Hepatocyte (in vitro differentiated cells): ENCODE data around the gene AP2M1. TPM values are rescaled to one million over a fixed set of nuclear protein-coding genes. Genes with fewer than 3 reads are reported as not detected.

Source experiments
- DNase-seq: peaks from one replicate; pipeline ENCODE4 v3.0.0-alpha.2; 2016; ENCODE audit warnings: low spot score
- H2AFZ ChIP-seq: fragments of 200-600 bp; sonication (generic); 2 replicates; pipeline ENCODE4 v1.6.0; 2016; ENCODE audit warnings: antibody characterized with exemption, mild to moderate bottlenecking
- H3K27ac ChIP-seq: fragments of 200-600 bp; sonication (generic); 2 replicates; pipeline ENCODE4 v1.5.1; 2016; ENCODE audit warnings: mild to moderate bottlenecking
- H3K27me3 ChIP-seq: fragments of 200-600 bp; sonication (generic); 2 replicates; pipeline ENCODE4 v1.6.1; 2016
- H3K36me3 ChIP-seq: fragments of 200-600 bp; sonication (generic); replicated peaks from 2 replicates; pipeline ENCODE4 v1.5.1; 2016; ENCODE audit warnings: low read depth; ENCODE audit not compliant: insufficient read depth
- H3K4me1 ChIP-seq: fragments of 200-600 bp; sonication (generic); 2 replicates; pipeline ENCODE4 v1.5.1; 2016; ENCODE audit warnings: mild to moderate bottlenecking, moderate library complexity; ENCODE audit not compliant: insufficient read depth
- H3K4me2 ChIP-seq: fragments of 200-600 bp; sonication (generic); 2 replicates; pipeline ENCODE4 v1.6.0; 2016
- H3K4me3 ChIP-seq: fragments of 200-600 bp; sonication (generic); 2 replicates; pipeline ENCODE4 v1.5.1; 2016; ENCODE audit warnings: mild to moderate bottlenecking
- H3K79me2 ChIP-seq: fragments of 200-600 bp; sonication (generic); 2 replicates; pipeline ENCODE4 v1.6.0; 2017; ENCODE audit warnings: mild to moderate bottlenecking
- H3K9me2 ChIP-seq: fragments of 200-600 bp; sonication (generic); replicated peaks from 2 replicates; pipeline ENCODE4 v1.6.0; 2017; ENCODE audit warnings: mild to moderate bottlenecking; ENCODE audit not compliant: insufficient read depth
- H3K9me3 ChIP-seq: fragments of 200-600 bp; sonication (generic); 2 replicates; pipeline ENCODE4 v1.5.1; 2016; ENCODE audit warnings: low read depth, mild to moderate bottlenecking
- H4K20me1 ChIP-seq: fragments of 200-600 bp; sonication (generic); 2 replicates; pipeline ENCODE4 v1.6.0; 2016; ENCODE audit warnings: mild to moderate bottlenecking; ENCODE audit not compliant: insufficient read depth, poor library complexity, severe bottlenecking
- EZH2 ChIP-seq: fragments of 200-600 bp; sonication (generic); IDR thresholded peaks from 2 replicates; pipeline ENCODE4 v1.6.1; 2016; ENCODE audit warnings: antibody characterized with exemption, mild to moderate bottlenecking, borderline replicate concordance
- EZH2phosphoT487 ChIP-seq: fragments of 200-600 bp; sonication (generic); IDR thresholded peaks from one replicate; pipeline ENCODE4 v1.6.1; 2018; ENCODE audit warnings: antibody characterized with exemption, mild to moderate bottlenecking, low read depth, moderate library complexity; ENCODE audit not compliant: unreplicated experiment, severe bottlenecking
- WGBS: methylation state at CpG from one replicate; pipeline ENCODE4 v1.1.6; 2016; ENCODE audit warnings: low lambda C conversion rate; ENCODE audit errors: missing lambda C conversion rate; 5-methylcytosine and 5-hydroxymethylcytosine counted together
- polyA plus RNA-seq: library from polyadenylated mRNA; unstranded; fragments of >200 nt; fragmentation: Nextera tagmentation; extraction: Ambion mirVana; gene quantifications from 2 replicates; pipeline ENCODE4 v1.2.1, GENCODE V29; 2016
- total RNA-seq: library from RNA; depleted of rRNA; stranded (reverse); fragments of >200 nt; gene quantifications from 2 replicates; pipeline ENCODE4 v1.2.3, GENCODE V29; 2014
- TF ChIP-seq, protein P1 (sequence below): fragments of 200-600 bp; sonication (generic); IDR thresholded peaks from 2 replicates; pipeline ENCODE4 v1.5.1; 2016; ENCODE audit warnings: antibody characterized with exemption, mild to moderate bottlenecking; ENCODE audit not compliant: poor library complexity

The AP2M1 gene
- total and polyA plus RNA-seq, 2 experiments from 2014 or later, result 243 to 389 TPM

DNA sequence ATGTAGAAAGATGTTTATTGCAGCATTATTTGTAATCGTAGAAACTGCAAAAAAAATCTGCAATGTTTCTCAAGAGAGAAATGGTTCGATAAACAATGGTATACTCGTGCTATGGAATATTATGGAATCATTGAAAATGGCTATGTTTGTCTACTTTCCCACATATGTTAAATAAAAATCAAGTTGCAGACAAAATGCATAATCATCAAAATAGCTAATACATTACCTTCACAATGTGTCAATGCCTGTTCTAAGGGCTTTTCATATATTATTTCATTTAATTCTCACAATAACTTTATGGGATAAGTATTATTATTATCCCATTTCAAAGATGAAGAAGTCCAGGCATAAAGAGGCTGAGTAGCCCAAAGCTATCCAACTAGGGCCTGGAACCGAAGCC is 41.7 kb upstream of the AP2M1 start:
- DNase-seq, result no peak
- Histone ChIP-seq H3K4me1 (peaks cover 14% of the 10 kb centered on the region), H3K9me3 (no peaks in the 10 kb centered on the region), H3K27me3 (no peaks in the 10 kb centered on the region), H3K9me2 (no peaks in the 10 kb centered on the region), H3K4me3 (no peak overlapping the region), H3K4me2 (no peak overlapping the region), H3K36me3 (no peaks in the 10 kb centered on the region), H3K27ac (no peak overlapping the region), H3K79me2 (peaks cover 26% of the 10 kb centered on the region), H2AFZ (peak overlapping the region; percentile 99), H4K20me1 (peaks cover 8% of the 10 kb centered on the region)
- TF ChIP-seq EZH2, result no peak
- TF ChIP-seq EZH2phosphoT487, result no peak
- WGBS, result 94% methylated on average over 4 of the region's 4 CpGs

DNA sequence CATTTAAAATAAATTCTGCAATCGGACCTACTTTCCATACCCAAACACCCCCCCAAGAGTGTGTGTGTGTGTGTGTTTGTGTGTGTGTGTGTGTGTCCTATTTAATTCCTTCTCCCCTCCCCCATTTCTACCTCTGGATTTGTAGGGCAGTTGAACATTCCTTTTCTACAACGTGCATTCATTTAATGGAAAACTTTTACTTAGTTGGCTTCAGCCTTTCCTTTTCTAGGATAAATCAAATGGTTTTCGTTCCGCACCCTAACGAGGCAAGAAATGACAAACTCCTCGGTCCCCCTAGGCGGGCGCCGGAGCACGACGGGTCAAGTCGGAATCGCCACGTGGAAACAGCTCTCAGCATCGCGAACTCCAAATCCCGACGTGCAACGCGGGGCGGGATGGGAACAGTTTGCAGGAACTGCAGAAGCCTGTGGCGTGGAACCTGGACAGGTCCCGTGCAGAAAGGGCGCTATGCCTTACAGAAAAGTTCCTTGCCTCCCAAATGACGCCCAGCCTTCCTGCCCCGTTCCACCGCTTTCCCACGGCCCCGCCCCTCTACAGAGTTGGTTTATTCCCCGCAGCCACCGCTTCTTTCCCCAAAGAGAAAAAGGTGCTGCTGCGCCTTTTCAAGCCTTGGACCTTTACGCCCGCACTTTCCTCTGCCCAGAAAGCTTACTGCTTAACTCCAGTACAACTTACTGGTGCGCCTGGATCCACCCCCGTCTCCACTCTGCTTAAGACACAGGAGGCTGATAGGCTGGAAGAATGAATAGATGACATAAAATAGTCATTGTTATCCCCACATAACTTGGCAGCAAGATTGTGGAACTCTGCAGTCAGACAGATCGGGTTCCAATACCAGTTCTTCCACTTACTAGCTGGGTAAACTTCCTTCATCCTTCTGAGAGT is 40.6 kb upstream of the AP2M1 start:
- H3K27me3 ChIP-seq, result no peaks in the 10 kb centered on the region
- peaks cover 37% of the 10 kb centered on the region for H3K79me2 ChIP-seq
- peak overlapping the region; percentile 93 for H3K4me2 ChIP-seq
- H3K9me3 ChIP-seq, result no peaks in the 10 kb centered on the region
- WGBS, result 1% methylated on average over 37 of the region's 37 CpGs
- peaks cover 14% of the 10 kb centered on the region for H3K4me1 ChIP-seq
- H3K4me3 ChIP-seq, result peak overlapping the region; percentile 90
- H2AFZ ChIP-seq, result peak overlapping the region; percentile 99
- no peaks in the 10 kb centered on the region for H3K36me3 ChIP-seq
- peak overlapping the region; percentile 88 for H3K27ac ChIP-seq
- DNase-seq, result peak; percentile 88
- H3K9me2 ChIP-seq, result no peaks in the 10 kb centered on the region
- peaks cover 8% of the 10 kb centered on the region for H4K20me1 ChIP-seq
- no peak for TF ChIP-seq EZH2
- no peak for TF ChIP-seq EZH2phosphoT487
- TF ChIP-seq, protein P1, sequence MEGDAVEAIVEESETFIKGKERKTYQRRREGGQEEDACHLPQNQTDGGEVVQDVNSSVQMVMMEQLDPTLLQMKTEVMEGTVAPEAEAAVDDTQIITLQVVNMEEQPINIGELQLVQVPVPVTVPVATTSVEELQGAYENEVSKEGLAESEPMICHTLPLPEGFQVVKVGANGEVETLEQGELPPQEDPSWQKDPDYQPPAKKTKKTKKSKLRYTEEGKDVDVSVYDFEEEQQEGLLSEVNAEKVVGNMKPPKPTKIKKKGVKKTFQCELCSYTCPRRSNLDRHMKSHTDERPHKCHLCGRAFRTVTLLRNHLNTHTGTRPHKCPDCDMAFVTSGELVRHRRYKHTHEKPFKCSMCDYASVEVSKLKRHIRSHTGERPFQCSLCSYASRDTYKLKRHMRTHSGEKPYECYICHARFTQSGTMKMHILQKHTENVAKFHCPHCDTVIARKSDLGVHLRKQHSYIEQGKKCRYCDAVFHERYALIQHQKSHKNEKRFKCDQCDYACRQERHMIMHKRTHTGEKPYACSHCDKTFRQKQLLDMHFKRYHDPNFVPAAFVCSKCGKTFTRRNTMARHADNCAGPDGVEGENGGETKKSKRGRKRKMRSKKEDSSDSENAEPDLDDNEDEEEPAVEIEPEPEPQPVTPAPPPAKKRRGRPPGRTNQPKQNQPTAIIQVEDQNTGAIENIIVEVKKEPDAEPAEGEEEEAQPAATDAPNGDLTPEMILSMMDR, result no peak

DNA sequence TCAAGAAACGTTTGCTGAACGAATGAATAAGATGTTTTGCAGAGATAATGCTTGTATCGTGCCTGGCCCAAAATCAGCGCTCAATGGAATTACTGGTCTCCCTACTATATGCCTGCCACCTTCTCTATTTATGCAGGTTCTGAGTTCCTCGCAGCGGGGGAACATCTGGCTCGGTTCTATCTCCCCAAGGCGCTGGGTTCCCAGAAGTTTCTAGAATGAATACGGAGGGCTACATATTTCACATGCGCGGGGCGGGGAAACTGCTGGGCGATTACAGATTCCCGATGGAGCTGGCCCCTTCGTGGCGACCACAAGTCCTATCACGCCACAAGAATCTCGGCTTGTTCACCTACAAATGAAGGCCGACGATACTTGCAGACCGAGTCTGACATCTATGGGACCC is 39.9 kb upstream of the AP2M1 start:
- H3K9me3 ChIP-seq, result no peaks in the 10 kb centered on the region
- peaks cover 14% of the 10 kb centered on the region for H3K4me1 ChIP-seq
- H3K9me2 ChIP-seq, result no peaks in the 10 kb centered on the region
- peak overlapping the region; percentile 93 for H3K4me2 ChIP-seq
- WGBS, result under 1% methylated on average over 21 of the region's 21 CpGs
- DNase-seq, result no peak
- peak overlapping the region; percentile 88 for H3K27ac ChIP-seq
- peak overlapping the region; percentile 99 for H2AFZ ChIP-seq
- peak overlapping the region; percentile 90 for H3K4me3 ChIP-seq
- no peaks in the 10 kb centered on the region for H3K27me3 ChIP-seq
- TF ChIP-seq EZH2phosphoT487, result no peak
- TF ChIP-seq, protein P1, result no peak
- no peak for TF ChIP-seq EZH2
- no peaks in the 10 kb centered on the region for H3K36me3 ChIP-seq
- peaks cover 43% of the 10 kb centered on the region for H3K79me2 ChIP-seq
- peaks cover 8% of the 10 kb centered on the region for H4K20me1 ChIP-seq

DNA sequence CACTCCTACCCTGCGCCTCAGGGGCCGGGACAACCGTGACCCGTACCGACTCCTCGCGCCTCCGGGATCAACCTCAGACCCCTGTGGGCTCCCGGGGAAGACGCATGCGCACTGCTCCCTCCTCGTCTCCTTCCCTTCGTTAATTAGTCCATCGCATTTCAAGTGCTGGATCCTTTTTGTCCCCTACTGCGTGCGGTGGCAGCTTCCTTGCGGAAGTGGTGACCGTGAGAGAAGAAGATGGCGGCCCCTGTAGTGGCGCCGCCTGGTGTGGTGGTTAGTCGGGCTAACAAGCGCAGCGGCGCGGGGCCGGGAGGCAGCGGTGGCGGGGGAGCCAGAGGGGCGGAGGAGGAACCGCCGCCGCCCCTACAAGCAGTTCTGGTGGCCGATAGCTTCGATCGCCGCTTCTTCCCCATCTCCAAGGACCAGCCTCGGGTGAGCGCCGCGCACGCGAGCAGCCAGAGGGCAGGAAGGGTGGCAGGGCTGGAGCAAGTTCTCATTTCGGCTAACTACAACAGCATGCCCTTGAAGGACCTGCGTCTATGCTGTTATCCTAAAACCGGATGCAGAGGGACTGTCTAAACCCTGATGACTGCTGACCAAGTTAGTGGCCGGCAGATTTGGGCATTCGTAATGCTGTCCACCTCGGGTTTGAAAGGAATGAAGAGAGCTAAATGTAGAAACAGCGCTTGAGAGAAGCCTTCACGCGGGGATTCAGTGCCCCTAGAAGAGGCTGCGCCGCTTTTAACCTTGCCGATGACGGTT is 39.3 kb upstream of the AP2M1 start, which contains the start of gene EIF2B5:
Gene EIF2B5, plus strand, starts transcription at position 210 of the 762 bp plus-strand sequence. Its CDS starts 28 bp downstream, at position 238.
- Histone ChIP-seq H3K9me3 (no peaks in the 10 kb centered on the region), H3K79me2 (peaks cover 48% of the 10 kb centered on the region), H4K20me1 (peaks cover 8% of the 10 kb centered on the region), H3K27ac (peak within 1 kb of the TSS; percentile 88), H2AFZ (peak within 1 kb of the TSS; percentile 99), H3K9me2 (no peaks in the 10 kb centered on the region), H3K27me3 (no peaks in the 10 kb centered on the region), H3K4me1 (peaks cover 14% of the 10 kb centered on the region), H3K4me2 (peak within 1 kb of the TSS; percentile 93), H3K4me3 (peak within 1 kb of the TSS; percentile 90), H3K36me3 (no peaks in the 10 kb centered on the region)
- DNase-seq, result peak; percentile 92
- 1% methylated on average over 56 of the region's 56 CpGs for WGBS
- no peak for TF ChIP-seq EZH2phosphoT487
- TF ChIP-seq, protein P1, result peak; percentile 46
